Brain microvascular endothelial cell (primary cell): Measurements from ENCODE around the gene WDR41.

Experiments
- DNase-seq: peaks from one replicate; pipeline ENCODE4 v3.0.0-alpha.2; 2020
- H3K27ac ChIP-seq: fragments of 250-450 bp; sonication (Bioruptor Pico); 2 replicates; pipeline ENCODE4 v1.5.1; 2020; ENCODE audit warnings: mild to moderate bottlenecking, moderate library complexity
- H3K27me3 ChIP-seq: fragments of 250-450 bp; sonication (Bioruptor Pico); replicated peaks from 2 replicates; pipeline ENCODE4 v1.5.1; 2020; ENCODE audit warnings: mild to moderate bottlenecking
- H3K36me3 ChIP-seq: fragments of 250-450 bp; sonication (Bioruptor Pico); replicated peaks from 2 replicates; pipeline ENCODE4 v1.5.1; 2020; ENCODE audit warnings: mild to moderate bottlenecking
- H3K4me3 ChIP-seq: 2 replicates; pipeline ENCODE4 v1.5.1; 2011; ENCODE audit warnings: low read depth, mild to moderate bottlenecking, control low read depth, low read length, moderate library complexity
- CTCF ChIP-seq: IDR thresholded peaks from 2 replicates; pipeline ENCODE4 v1.5.1; 2011; ENCODE audit warnings: low read depth, mild to moderate bottlenecking, moderate library complexity, low read length, control low read depth, inconsistent platforms; ENCODE audit errors: missing control alignments
- in situ Hi-C: cut with HindIII; loops from 2 replicates; pipeline ENCODE4 v1.10.0; 2017; ENCODE audit warnings: low sequenced_read_pairs, low pct_ligation_motif_present

WDR41 gene

GRCh38 chr5:77423022-77423750 is 68.9 kb downstream of the WDR41 start:
- DNase-seq: no peak
- no peak overlapping the region for H3K4me3 ChIP-seq
- H3K36me3 ChIP-seq: no peaks in the 10 kb centered on the region
- in situ Hi-C loops: no loop called here
- H3K27ac ChIP-seq: no peak overlapping the region
- H3K27me3 ChIP-seq: no peaks in the 10 kb centered on the region
- TF ChIP-seq CTCF: no peak

- no peaks in the 10 kb centered on the region for H3K36me3 ChIP-seq
- H3K27ac ChIP-seq: no peak overlapping the region
- no peak overlapping the region for H3K4me3 ChIP-seq
- in situ Hi-C loops: no loop called here
- no peaks in the 10 kb centered on the region for H3K27me3 ChIP-seq
- TF ChIP-seq CTCF: no peak
- no peak for DNase-seq
Observed at GRCh38 chr5:77420940-77421339, 71.2 kb downstream of the WDR41 start.

- H3K36me3 ChIP-seq: no peaks in the 10 kb centered on the region
- H3K27ac ChIP-seq: no peak overlapping the region
- in situ Hi-C loops: no loop called here
- no peak for DNase-seq
- TF ChIP-seq CTCF: no peak
- H3K27me3 ChIP-seq: no peaks in the 10 kb centered on the region
- H3K4me3 ChIP-seq: no peak overlapping the region
Observed at GRCh38 chr5:77419644-77420582, 72.2 kb downstream of the WDR41 start.

GRCh38 chr5:77418601-77419581 is 73.2 kb downstream of the WDR41 start:
- TF ChIP-seq CTCF: no peak
- no peak overlapping the region for H3K4me3 ChIP-seq
- in situ Hi-C loops: no loop called here
- H3K36me3 ChIP-seq: no peaks in the 10 kb centered on the region
- no peaks in the 10 kb centered on the region for H3K27me3 ChIP-seq
- peak overlapping the region; percentile 48 for H3K27ac ChIP-seq
- peak; percentile 33 for DNase-seq

GRCh38 chr5:77418162-77418561 is 74.0 kb downstream of the WDR41 start:
- no peaks in the 10 kb centered on the region for H3K36me3 ChIP-seq
- H3K27me3 ChIP-seq: no peaks in the 10 kb centered on the region
- H3K27ac ChIP-seq: peak overlapping the region; percentile 48
- no peak for TF ChIP-seq CTCF
- DNase-seq: peak; percentile 23
- no peak overlapping the region for H3K4me3 ChIP-seq
- in situ Hi-C loops: no loop called here
